Activated CD4-positive, alpha-beta T cell treated with anti-CD3 and anti-CD28 coated beads, Interleukin-10, Interleukin-2, amounts not matched to agents 100 ng/mL and 50 ng/mL, durations not matched to agents 16 hours and 8 hours (primary cell): ENCODE results near the gene FRMD5.
"Not testable (repeated sequence)": the region's sequence is repeated elsewhere in the genome, so short reads cannot be mapped to it uniquely, and the experiment has no call there.

Experiments used
- DNase-seq: peaks from one replicate; pipeline ENCODE4 v3.0.0-alpha.2; 2020

FRMD5 gene

GRCh38 chr15:44029003-44029402 is 166.1 kb downstream of the FRMD5 start:
- DNase-seq: no peak

GRCh38 chr15:44028349-44028748 is 166.7 kb downstream of the FRMD5 start:
- no peak for DNase-seq

- DNase-seq: no peak
Observed at GRCh38 chr15:44024155-44024554, 170.9 kb downstream of the FRMD5 start.

- DNase-seq: no peak
Observed at GRCh38 chr15:44023176-44023575, 171.9 kb downstream of the FRMD5 start.

GRCh38 chr15:44018151-44018550 is 176.9 kb downstream of the FRMD5 start:
- DNase-seq: no peak

- DNase-seq: no peak
Observed at GRCh38 chr15:44015545-44016305, 179.3 kb downstream of the FRMD5 start.

- DNase-seq: no peak
Observed at GRCh38 chr15:44011238-44011854, 183.7 kb downstream of the FRMD5 start.

GRCh38 chr15:44010089-44010488 is 185.0 kb downstream of the FRMD5 start:
- DNase-seq: no peak

GRCh38 chr15:44009038-44009437 is 186.0 kb downstream of the FRMD5 start:
- no peak for DNase-seq

GRCh38 chr15:44000248-44000647 is 194.8 kb downstream of the FRMD5 start:
- DNase-seq: not testable (repeated sequence)

- no peak for DNase-seq
Observed at GRCh38 chr15:43998607-43999006, 196.5 kb downstream of the FRMD5 start.

GRCh38 chr15:43991206-43991605 is 203.9 kb downstream of the FRMD5 start:
- DNase-seq: no peak

GRCh38 chr15:43989938-43990337 is 205.1 kb downstream of the FRMD5 start:
- DNase-seq: no peak

GRCh38 chr15:43988900-43989299 is 206.2 kb downstream of the FRMD5 start:
- no peak for DNase-seq

GRCh38 chr15:43987924-43988323 is 207.1 kb downstream of the FRMD5 start:
- DNase-seq: no peak

- DNase-seq: no peak
Observed at GRCh38 chr15:43985976-43986680, 208.9 kb downstream of the FRMD5 start.

GRCh38 chr15:43981576-43981975 is 213.5 kb downstream of the FRMD5 start:
- no peak for DNase-seq

GRCh38 chr15:43977072-43977884 is 217.8 kb downstream of the FRMD5 start:
- peak; percentile 72 for DNase-seq

- DNase-seq: no peak
Observed at GRCh38 chr15:43975770-43976169, 219.3 kb downstream of the FRMD5 start.

- DNase-seq: no peak
Observed at GRCh38 chr15:43975326-43975725, 219.7 kb downstream of the FRMD5 start.

GRCh38 chr15:43974852-43975251 is 220.2 kb downstream of the FRMD5 start:
- DNase-seq: no peak

- DNase-seq: no peak
Observed at GRCh38 chr15:43969802-43970375, 225.2 kb downstream of the FRMD5 start.

GRCh38 chr15:43968551-43968950 is 226.5 kb downstream of the FRMD5 start:
- no peak for DNase-seq
